ENCODE results near the gene IP6K3. TPM values are rescaled to one million over a fixed set of nuclear protein-coding genes. Genes with fewer than 3 reads are reported as not detected.

The IP6K3 gene
- polyA plus RNA-seq, 1 of the 3 experiments (the other 2 are of a cell fraction), result 0.21 TPM

- no peak for DNase-seq
- ChIA-PET CTCF (interaction anchor here (0.7 to 2.3 kb wide), 4 partner anchors 54 to 338 kb away, joined by 3 to 7 read pairs (median 4); no protein-coding TSS in a partner anchor), POLR2A (no interaction called here)
- 69% methylated on average over 7 of the region's 8 CpGs for WGBS (ENCODE audit: low lambda C conversion rate)
- Histone ChIP-seq H3K9me3 (no peaks in the 10 kb centered on the region), H3K4me1 (ENCODE audit: control insufficient read depth in 1 of 2, insufficient read depth in 2 of 2, low read depth in 1 of 2, low read length in 1 of 2) (no peaks in the 10 kb centered on the region; a peak in 1 of 4 replicates), H3K79me2 (ENCODE audit: insufficient read depth) (no peaks in the 10 kb centered on the region), H3K9me2 (no peaks in the 10 kb centered on the region), H3K4me3 (ENCODE audit: low read depth in 2 of 2, low read length in 1 of 2) (no peak overlapping the region), H3K27ac (ENCODE audit: low read depth in 2 of 2, low read length in 1 of 2) (no peak overlapping the region), H3K4me2 (no peak overlapping the region), H3F3A (replicated peaks; ENCODE audit: insufficient read depth) (no peaks in the 10 kb centered on the region), H3K27me3 (ENCODE audit: insufficient read depth) (peaks cover 22% of the 10 kb centered on the region), H3K36me3 (replicated peaks in 1 of 2; ENCODE audit: control insufficient read depth in 1 of 2, insufficient read depth in 2 of 2, low read length in 1 of 2) (no peaks in the 10 kb centered on the region), H4K20me1 (ENCODE audit: insufficient read depth) (no peaks in the 10 kb centered on the region), H3K9ac (no peak overlapping the region), H2AFZ (ENCODE audit: low read depth) (no peak overlapping the region)
- TF ChIP-seq SMC3 (IDR thresholded peaks at IDR 0.05; ENCODE audit: low read depth, low read length) (no peak), RFX5 (IDR thresholded peaks at IDR 0.05; ENCODE audit: low read length) (no peak), CHD2 (IDR thresholded peaks at IDR 0.05; ENCODE audit: low read length, partially characterized antibody) (no peak), EP300 (IDR thresholded peaks at IDR 0.05; ENCODE audit: borderline replicate concordance in 1 of 2, low read depth in 1 of 2, low read length in 1 of 2) (no peak), TAF1 (IDR thresholded peaks at IDR 0.05; ENCODE audit: borderline replicate concordance, low read depth, low read length) (no peak), NFIC (IDR thresholded peaks at IDR 0.05; ENCODE audit: borderline replicate concordance) (no peak), TEAD4 (IDR thresholded peaks at IDR 0.05; ENCODE audit: borderline replicate concordance, insufficient read depth) (no peak), FOXJ3 (CRISPR knock-in tag; IDR thresholded peaks at IDR 0.05) (no peak), RXRA (IDR thresholded peaks at IDR 0.05; ENCODE audit: borderline replicate concordance, low read depth) (no peak), SIN3A (IDR thresholded peaks at IDR 0.05; ENCODE audit: borderline replicate concordance, low read depth, low read length) (no peak), ELF1 (IDR thresholded peaks at IDR 0.05) (no peak), RAD21 (IDR thresholded peaks at IDR 0.05; ENCODE audit: low read length) (no peak), MEF2A (IDR thresholded peaks at IDR 0.05; ENCODE audit: borderline replicate concordance, low read depth) (no peak), YY1 (IDR thresholded peaks at IDR 0.05; ENCODE audit: low read depth) (no peak)
- TF ChIP-seq, protein P1, sequence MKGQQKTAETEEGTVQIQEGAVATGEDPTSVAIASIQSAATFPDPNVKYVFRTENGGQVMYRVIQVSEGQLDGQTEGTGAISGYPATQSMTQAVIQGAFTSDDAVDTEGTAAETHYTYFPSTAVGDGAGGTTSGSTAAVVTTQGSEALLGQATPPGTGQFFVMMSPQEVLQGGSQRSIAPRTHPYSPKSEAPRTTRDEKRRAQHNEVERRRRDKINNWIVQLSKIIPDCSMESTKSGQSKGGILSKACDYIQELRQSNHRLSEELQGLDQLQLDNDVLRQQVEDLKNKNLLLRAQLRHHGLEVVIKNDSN (IDR thresholded peaks at IDR 0.05; ENCODE audit: borderline replicate concordance, low read depth), result no peak
- TF ChIP-seq, protein P2, sequence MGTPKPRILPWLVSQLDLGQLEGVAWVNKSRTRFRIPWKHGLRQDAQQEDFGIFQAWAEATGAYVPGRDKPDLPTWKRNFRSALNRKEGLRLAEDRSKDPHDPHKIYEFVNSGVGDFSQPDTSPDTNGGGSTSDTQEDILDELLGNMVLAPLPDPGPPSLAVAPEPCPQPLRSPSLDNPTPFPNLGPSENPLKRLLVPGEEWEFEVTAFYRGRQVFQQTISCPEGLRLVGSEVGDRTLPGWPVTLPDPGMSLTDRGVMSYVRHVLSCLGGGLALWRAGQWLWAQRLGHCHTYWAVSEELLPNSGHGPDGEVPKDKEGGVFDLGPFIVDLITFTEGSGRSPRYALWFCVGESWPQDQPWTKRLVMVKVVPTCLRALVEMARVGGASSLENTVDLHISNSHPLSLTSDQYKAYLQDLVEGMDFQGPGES (IDR thresholded peaks at IDR 0.05; ENCODE audit: low read depth, low read length), result no peak
- TF ChIP-seq, protein P3, sequence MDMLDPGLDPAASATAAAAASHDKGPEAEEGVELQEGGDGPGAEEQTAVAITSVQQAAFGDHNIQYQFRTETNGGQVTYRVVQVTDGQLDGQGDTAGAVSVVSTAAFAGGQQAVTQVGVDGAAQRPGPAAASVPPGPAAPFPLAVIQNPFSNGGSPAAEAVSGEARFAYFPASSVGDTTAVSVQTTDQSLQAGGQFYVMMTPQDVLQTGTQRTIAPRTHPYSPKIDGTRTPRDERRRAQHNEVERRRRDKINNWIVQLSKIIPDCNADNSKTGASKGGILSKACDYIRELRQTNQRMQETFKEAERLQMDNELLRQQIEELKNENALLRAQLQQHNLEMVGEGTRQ (IDR thresholded peaks at IDR 0.05; ENCODE audit: borderline replicate concordance, low read depth, low read length), result no peak
These were observed 29.6 kb downstream of the IP6K3 start for GRCh38 chr6:33716890-33717632.

Measured in SK-N-SH (cell line).